ENCODE results near the gene SPDL1.

DNA sequence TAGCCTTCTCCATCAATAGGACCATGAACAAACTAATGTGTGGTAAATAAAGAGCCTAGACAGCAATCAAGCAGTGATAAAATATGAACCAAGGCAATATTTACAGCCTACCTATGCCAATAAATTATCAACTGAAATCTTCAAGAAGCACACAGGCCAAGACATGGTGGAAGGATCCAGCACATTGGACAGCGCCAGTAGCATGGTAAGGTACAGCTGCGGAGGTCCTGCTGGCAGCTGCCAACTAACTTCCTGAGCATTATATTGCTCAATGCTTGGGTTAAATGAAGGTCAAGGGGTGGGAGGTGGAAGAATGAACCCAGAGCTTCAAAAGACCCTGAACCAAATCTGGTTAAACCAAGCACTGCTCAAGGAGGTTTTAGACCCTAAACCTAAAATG is 16.5 kb upstream of the SPDL1 start:
- TF ChIP-seq TAF1 (IDR thresholded peaks at IDR 0.05; ENCODE audit: borderline replicate concordance, low read depth, low read length) (no peak), POLR2A (IDR thresholded peaks at IDR 0.05; ENCODE audit: low read depth, low read length) (no peak), POLR2AphosphoS5 (IDR thresholded peaks at IDR 0.05; ENCODE audit: low read depth, low read length) (no peak)
